ENCODE measurements around the gene ZNF614. TPM values are rescaled to one million over a fixed set of nuclear protein-coding genes. Genes with fewer than 3 reads are reported as not detected.

The ZNF614 gene
- polyA plus RNA-seq, 2 of the 4 experiments (the other 2 are of a cell fraction): 3.6 to 10.0 TPM

GRCh38 chr19:52010674-52011073 lies 17.5 kb downstream of the ZNF614 start (continued):
- TF ChIP-seq REST (IDR thresholded peaks at IDR 0.05): no peak
- TF ChIP-seq FOSL2 (IDR thresholded peaks at IDR 0.05): no peak
- no peak for TF ChIP-seq FOSL2 (CRISPR knock-in tag; IDR thresholded peaks at IDR 0.05)
- TF ChIP-seq KDM1A (IDR thresholded peaks at IDR 0.05; ENCODE audit: low read depth): no peak
- no peak for TF ChIP-seq TFCP2L1 (CRISPR knock-in tag; IDR thresholded peaks at IDR 0.05)
- TF ChIP-seq ZSCAN20 (CRISPR knock-in tag; IDR thresholded peaks at IDR 0.05): no peak
- TF ChIP-seq BCL3 (IDR thresholded peaks at IDR 0.05): no peak

GRCh38 chr19:52007806-52008557 lies 20.2 kb downstream of the ZNF614 start, which contains the start of gene ZNF615:
Gene ZNF615 (minus strand): TSS chr19:52008211. CDS start chr19:52003711, 4,500 bp downstream.
- ChIA-PET POLR2A (interaction anchor here (0.6 to 1.5 kb wide), 4 partner anchors 13 to 264 kb away, joined by 3 to 6 read pairs (median 4); partner anchors contain the start of gene ZNF614), CTCF (no interaction called here)
- peak; percentile 75 to 93 for DNase-seq (ENCODE audit: low read depth in 1 of 2, low spot score in 1 of 2)
- peaks cover 86% of the 10 kb centered on the region for H3K9me3 ChIP-seq
- peak; percentile 99 for ATAC-seq
- peak; percentile 47 for TF ChIP-seq POLR2A (IDR thresholded peaks at IDR 0.05; ENCODE audit: low read length)
- no peak for TF ChIP-seq CBX2 (IDR thresholded peaks at IDR 0.05; ENCODE audit: borderline replicate concordance, low read depth)
- 0 out of 2 replicates have a peak, but pooled peaks have one; percentile 30 for TF ChIP-seq FOXS1 (CRISPR knock-in tag; IDR thresholded peaks at IDR 0.05)
- TF ChIP-seq JUNB (IDR thresholded peaks at IDR 0.05): no peak
- 0 out of 2 replicates have a peak, but pooled peaks have one; percentile 67 for TF ChIP-seq HOXB13 (CRISPR knock-in tag; IDR thresholded peaks at IDR 0.05; ENCODE audit: low read depth)
- peak; percentile 47 for TF ChIP-seq MAX (IDR thresholded peaks at IDR 0.05)
- peak; percentile 25; the same call in 1 of the 2 replicates for TF ChIP-seq PHF8 (IDR thresholded peaks at IDR 0.05; ENCODE audit: borderline replicate concordance, low read depth)
- no peak for TF ChIP-seq MYC (IDR thresholded peaks at IDR 0.05; ENCODE audit: borderline replicate concordance, low read length)
- TF ChIP-seq TFCP2L1 (CRISPR knock-in tag; IDR thresholded peaks at IDR 0.05): no peak
- TF ChIP-seq KDM1A (IDR thresholded peaks at IDR 0.05; ENCODE audit: low read depth): peak; percentile 49; the same call in 1 of the 2 replicates
- TF ChIP-seq REST (IDR thresholded peaks at IDR 0.05): no peak
- no peak for TF ChIP-seq CHD4 (IDR thresholded peaks at IDR 0.05; ENCODE audit: borderline replicate concordance)
- no peak for TF ChIP-seq HMGXB4 (CRISPR knock-in tag; IDR thresholded peaks at IDR 0.05; ENCODE audit: borderline replicate concordance)
- TF ChIP-seq HOXB5 (CRISPR knock-in tag; IDR thresholded peaks at IDR 0.05): peak; percentile 63; the same call in 1 of the 2 replicates
- TF ChIP-seq ZNF302 (CRISPR knock-in tag; IDR thresholded peaks at IDR 0.05): no peak
- peak in 1 of 2 experiments; percentile 17; a peak in 1 of 4 replicates for TF ChIP-seq CEBPB (IDR thresholded peaks at IDR 0.05)
- TF ChIP-seq HOXA7 (CRISPR knock-in tag; IDR thresholded peaks at IDR 0.05): no peak
- H3K4me1 ChIP-seq: no peaks in the 10 kb centered on the region
- peak within 1 kb of the TSS; percentile 75 for H3K4me3 ChIP-seq
- peak within 1 kb of the TSS; percentile 60 for H3K4me2 ChIP-seq
- 3% methylated on average over 44 of the region's 44 CpGs for WGBS (ENCODE audit: missing lambda C conversion rate)
- H3K27ac ChIP-seq: peak within 1 kb of the TSS; percentile 79 to 82
- FAIRE-seq: peak; percentile 83
